ENCODE measurements around the gene NEK9.

NEK9 gene

GRCh38 chr14:75143761-75144527 is 17.1 kb upstream of the NEK9 start:
- Histone ChIP-seq H3K27ac (peak overlapping the region; percentile 46 to 81), H3K27me3 (no peaks in the 10 kb centered on the region), H3K4me1 (peaks cover 0 to 72% (median 13%) of the 10 kb centered on the region in 4 donors), H3K9me3 (no peaks in the 10 kb centered on the region), H3K36me3 (peaks cover 6 to 14% (median 8%) of the 10 kb centered on the region in 3 donors), H3K4me3 (no peak overlapping the region)
- DNase-seq: no peak
- no peak for TF ChIP-seq CTCF (IDR thresholded peaks at IDR 0.05)
- intact Hi-C loops (cut with DNase I; ENCODE audit: low total_unique reads): no loop called here

- intact Hi-C loops (cut with DNase I; ENCODE audit: low total_unique reads): no loop called here
- Histone ChIP-seq H3K4me3 (no peak overlapping the region), H3K36me3 (peaks cover 6 to 14% (median 8%) of the 10 kb centered on the region in 3 donors), H3K27ac (peak overlapping the region in 1 of 2 donors; percentile 46), H3K9me3 (no peaks in the 10 kb centered on the region), H3K4me1 (peaks cover 0 to 71% (median 12%) of the 10 kb centered on the region in 4 donors), H3K27me3 (no peaks in the 10 kb centered on the region)
- no peak for DNase-seq
- no peak for TF ChIP-seq CTCF (IDR thresholded peaks at IDR 0.05)
Observed at GRCh38 chr14:75142494-75142893, 15.6 kb upstream of the NEK9 start.

GRCh38 chr14:75141967-75142366 is 15.1 kb upstream of the NEK9 start:
- Histone ChIP-seq H3K27me3 (no peaks in the 10 kb centered on the region), H3K4me3 (no peak overlapping the region), H3K36me3 (peaks cover 6 to 10% (median 8%) of the 10 kb centered on the region in 3 donors), H3K4me1 (peaks cover 0 to 66% (median 8%) of the 10 kb centered on the region in 4 donors), H3K27ac (peak overlapping the region in 1 of 2 donors; percentile 46), H3K9me3 (no peaks in the 10 kb centered on the region)
- DNase-seq: no peak
- intact Hi-C loops (cut with DNase I; ENCODE audit: low total_unique reads): no loop called here
- peak; percentile 24 to 27 for TF ChIP-seq CTCF (IDR thresholded peaks at IDR 0.05)

- Histone ChIP-seq H3K4me3 (no peak overlapping the region), H3K27me3 (no peaks in the 10 kb centered on the region), H3K4me1 (peaks cover 0 to 57% (median 7%) of the 10 kb centered on the region in 4 donors), H3K27ac (no peak overlapping the region), H3K36me3 (peaks cover 6 to 10% (median 10%) of the 10 kb centered on the region in 3 donors), H3K9me3 (no peaks in the 10 kb centered on the region)
- intact Hi-C loops (cut with DNase I; ENCODE audit: low total_unique reads): no loop called here
- no peak for DNase-seq
- TF ChIP-seq CTCF (IDR thresholded peaks at IDR 0.05): no peak
Observed at GRCh38 chr14:75141062-75141461, 14.2 kb upstream of the NEK9 start.

- Histone ChIP-seq H3K27ac (no peak overlapping the region), H3K4me1 (peaks cover 0 to 52% (median 7%) of the 10 kb centered on the region in 4 donors), H3K4me3 (no peak overlapping the region), H3K27me3 (no peaks in the 10 kb centered on the region), H3K9me3 (no peaks in the 10 kb centered on the region), H3K36me3 (peaks cover 6 to 14% (median 10%) of the 10 kb centered on the region in 3 donors)
- intact Hi-C loops (cut with DNase I; ENCODE audit: low total_unique reads): no loop called here
- DNase-seq: no peak
- no peak for TF ChIP-seq CTCF (IDR thresholded peaks at IDR 0.05)
Observed at GRCh38 chr14:75140620-75141019, 13.8 kb upstream of the NEK9 start.
